ENCODE data around the gene IL1F10. TPM values are rescaled to one million over a fixed set of nuclear protein-coding genes. Genes with fewer than 3 reads are reported as not detected.

Gene IL1F10
- total RNA-seq, 1 donor from 2014 or later = not detected

DNA sequence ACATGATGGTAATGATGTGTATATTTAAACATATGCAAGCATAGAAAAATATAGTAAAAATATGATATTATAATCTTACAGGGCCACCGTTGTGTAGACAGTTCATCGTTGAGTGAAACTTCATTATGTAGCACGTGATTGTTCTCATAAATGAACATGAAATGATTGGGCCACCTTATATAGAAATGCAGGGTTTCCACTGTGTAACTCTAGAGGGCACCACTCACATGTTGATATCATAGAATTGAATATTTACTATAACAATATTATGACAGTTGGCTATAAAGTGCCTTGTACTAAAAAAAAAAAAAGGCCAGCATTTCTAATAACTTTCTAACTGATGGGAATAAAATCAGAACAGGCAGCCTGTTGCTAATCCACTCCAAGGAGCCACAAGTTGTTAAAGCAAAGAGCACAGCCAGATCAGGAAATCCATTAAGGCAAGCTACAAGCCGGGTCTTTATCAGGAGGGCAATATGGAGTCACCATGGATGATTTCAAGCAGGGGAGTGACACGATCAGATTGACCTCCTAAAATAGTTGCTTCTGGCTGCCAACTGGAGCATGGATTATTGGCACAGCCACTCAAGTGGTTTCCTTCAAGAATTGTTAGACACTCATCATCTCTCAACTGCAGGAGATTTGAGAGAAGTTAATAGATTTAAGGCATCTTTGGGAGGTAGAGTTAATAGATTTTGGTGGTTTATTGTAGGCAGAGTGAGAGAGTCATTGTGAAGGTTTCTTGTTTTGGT, 16.7 kb downstream of the IL1F10 start:
- no peak for DNase-seq (ENCODE audit: extremely low spot score, unreplicated experiment)
- Mint-ChIP-seq H3K36me3 (ENCODE audit: unreplicated experiment) (no peaks in the 10 kb centered on the region), H3K4me1 (ENCODE audit: unreplicated experiment) (no peaks in the 10 kb centered on the region), H3K27me3 (ENCODE audit: unreplicated experiment) (peaks cover 46% of the 10 kb centered on the region), H3K9me3 (ENCODE audit: unreplicated experiment) (no peaks in the 10 kb centered on the region), H3K4me3 (ENCODE audit: unreplicated experiment) (no peak overlapping the region), H3K27ac (ENCODE audit: unreplicated experiment) (no peak overlapping the region)
- TF ChIP-seq, protein P1, sequence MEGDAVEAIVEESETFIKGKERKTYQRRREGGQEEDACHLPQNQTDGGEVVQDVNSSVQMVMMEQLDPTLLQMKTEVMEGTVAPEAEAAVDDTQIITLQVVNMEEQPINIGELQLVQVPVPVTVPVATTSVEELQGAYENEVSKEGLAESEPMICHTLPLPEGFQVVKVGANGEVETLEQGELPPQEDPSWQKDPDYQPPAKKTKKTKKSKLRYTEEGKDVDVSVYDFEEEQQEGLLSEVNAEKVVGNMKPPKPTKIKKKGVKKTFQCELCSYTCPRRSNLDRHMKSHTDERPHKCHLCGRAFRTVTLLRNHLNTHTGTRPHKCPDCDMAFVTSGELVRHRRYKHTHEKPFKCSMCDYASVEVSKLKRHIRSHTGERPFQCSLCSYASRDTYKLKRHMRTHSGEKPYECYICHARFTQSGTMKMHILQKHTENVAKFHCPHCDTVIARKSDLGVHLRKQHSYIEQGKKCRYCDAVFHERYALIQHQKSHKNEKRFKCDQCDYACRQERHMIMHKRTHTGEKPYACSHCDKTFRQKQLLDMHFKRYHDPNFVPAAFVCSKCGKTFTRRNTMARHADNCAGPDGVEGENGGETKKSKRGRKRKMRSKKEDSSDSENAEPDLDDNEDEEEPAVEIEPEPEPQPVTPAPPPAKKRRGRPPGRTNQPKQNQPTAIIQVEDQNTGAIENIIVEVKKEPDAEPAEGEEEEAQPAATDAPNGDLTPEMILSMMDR (IDR thresholded peaks at IDR 0.05) = peak; percentile 42

DNA sequence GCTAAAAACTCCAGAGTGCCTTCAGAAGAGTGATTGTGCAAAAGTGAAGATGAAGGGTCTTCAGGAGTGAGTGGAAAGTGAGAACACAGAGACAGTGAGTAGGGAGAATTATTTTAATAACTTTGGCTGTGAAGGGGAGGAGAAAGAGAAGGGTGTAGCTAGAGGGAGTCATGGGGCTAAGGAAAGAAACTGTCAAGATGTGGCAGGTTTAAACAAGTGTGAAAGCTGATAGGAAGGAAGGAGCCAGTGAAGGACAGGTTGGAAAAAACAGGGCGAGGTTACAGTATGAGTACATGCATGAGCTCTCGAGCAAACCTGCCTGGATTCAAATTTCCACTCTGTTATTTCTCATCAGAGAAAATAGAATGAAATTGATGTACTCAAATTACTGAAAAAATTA, 17.8 kb downstream of the IL1F10 start:
- Mint-ChIP-seq H3K27ac (ENCODE audit: unreplicated experiment) (no peak overlapping the region), H3K9me3 (ENCODE audit: unreplicated experiment) (no peaks in the 10 kb centered on the region), H3K36me3 (ENCODE audit: unreplicated experiment) (no peaks in the 10 kb centered on the region), H3K4me3 (ENCODE audit: unreplicated experiment) (no peak overlapping the region), H3K4me1 (ENCODE audit: unreplicated experiment) (no peaks in the 10 kb centered on the region), H3K27me3 (ENCODE audit: unreplicated experiment) (peaks cover 40% of the 10 kb centered on the region)
- DNase-seq (ENCODE audit: extremely low spot score, unreplicated experiment) = no peak
- TF ChIP-seq, protein P1 (IDR thresholded peaks at IDR 0.05) = no peak

DNA sequence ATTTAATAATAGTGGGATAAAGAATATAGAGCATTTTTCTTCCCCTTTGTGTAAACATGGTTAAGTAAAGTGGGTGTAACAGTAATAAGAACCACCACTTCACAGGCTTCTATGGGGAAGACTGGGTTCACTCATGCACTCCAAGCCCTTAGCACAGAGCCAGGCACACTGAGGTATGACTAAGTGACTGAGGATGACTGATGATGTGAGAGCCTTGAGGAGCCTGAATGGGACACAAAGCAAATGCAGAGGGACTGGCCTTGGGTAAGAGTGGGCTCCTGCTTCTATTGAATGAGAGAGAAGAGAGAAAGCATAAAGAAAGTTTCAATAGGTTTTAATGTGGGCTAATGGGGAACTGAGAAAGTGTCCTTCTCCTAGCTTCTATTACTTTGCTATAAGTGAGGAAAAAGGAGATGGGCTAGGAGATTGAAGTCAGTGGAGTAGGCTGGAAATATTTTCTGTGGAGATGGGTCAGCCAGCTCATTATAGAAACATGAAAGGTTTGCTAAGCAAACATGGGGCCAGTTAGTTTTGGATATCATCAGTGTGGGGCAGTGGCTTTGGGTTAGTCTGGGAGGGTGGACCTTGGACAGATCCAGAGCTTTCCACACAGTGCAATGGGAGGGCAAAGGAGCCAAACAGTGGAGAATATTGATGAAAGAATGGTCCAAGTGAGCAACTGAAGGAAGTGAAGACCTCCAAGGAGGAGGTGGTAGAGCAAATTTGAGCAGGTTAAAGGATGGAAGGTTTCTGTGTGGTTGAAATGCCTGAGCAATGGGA, 20.6 kb downstream of the IL1F10 start:
- TF ChIP-seq, protein P1 (IDR thresholded peaks at IDR 0.05) = no peak
- Mint-ChIP-seq H3K4me3 (ENCODE audit: unreplicated experiment) (no peak overlapping the region), H3K9me3 (ENCODE audit: unreplicated experiment) (no peaks in the 10 kb centered on the region), H3K27me3 (ENCODE audit: unreplicated experiment) (peaks cover 27% of the 10 kb centered on the region), H3K4me1 (ENCODE audit: unreplicated experiment) (no peaks in the 10 kb centered on the region), H3K36me3 (ENCODE audit: unreplicated experiment) (no peaks in the 10 kb centered on the region), H3K27ac (ENCODE audit: unreplicated experiment) (no peak overlapping the region)
- DNase-seq (ENCODE audit: extremely low spot score, unreplicated experiment) = no peak

DNA sequence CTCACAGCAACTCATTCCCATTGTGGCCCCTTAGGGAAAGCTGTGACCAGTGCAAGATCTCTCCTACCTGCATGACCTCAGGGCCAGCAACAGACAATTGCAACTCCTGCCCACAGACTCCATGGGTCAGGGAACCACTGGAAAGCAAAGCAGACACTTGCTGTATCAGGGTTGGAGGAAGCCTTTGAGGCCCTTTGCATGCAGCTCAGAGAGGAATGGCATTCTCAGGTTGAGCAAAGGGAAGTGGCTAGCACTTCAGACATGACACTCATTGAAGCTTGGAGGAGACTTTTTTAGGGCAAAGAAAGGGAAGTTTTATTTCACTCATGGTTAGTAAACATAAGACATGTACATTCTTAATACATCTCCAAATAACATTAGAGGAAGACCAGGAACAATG, 22.1 kb downstream of the IL1F10 start:
- DNase-seq (ENCODE audit: extremely low spot score, unreplicated experiment) = no peak
- H3K4me1 Mint-ChIP-seq (ENCODE audit: unreplicated experiment) = no peaks in the 10 kb centered on the region

More for the DNA sequence above, 22.1 kb downstream of the IL1F10 start:
- Mint-ChIP-seq H3K27ac (ENCODE audit: unreplicated experiment) (no peak overlapping the region), H3K36me3 (ENCODE audit: unreplicated experiment) (no peaks in the 10 kb centered on the region), H3K4me3 (ENCODE audit: unreplicated experiment) (no peak overlapping the region), H3K27me3 (ENCODE audit: unreplicated experiment) (peaks cover 17% of the 10 kb centered on the region), H3K9me3 (ENCODE audit: unreplicated experiment) (no peaks in the 10 kb centered on the region)
- TF ChIP-seq, protein P1 (IDR thresholded peaks at IDR 0.05) = no peak

Data from osteocyte (in vitro differentiated cells).